Ishikawa (cell line): ENCODE results near the gene HSF5.

Source experiments
- EGR1 ChIP-seq: IDR thresholded peaks from 2 replicates; pipeline ENCODE4 v1.6.1; 2012
- REST ChIP-seq: IDR thresholded peaks from 2 replicates; pipeline ENCODE4 v1.6.1; 2012; ENCODE audit warnings: low read depth, mild to moderate bottlenecking

GRCh38 chr17:58412064-58412703 lies 76.0 kb downstream of the HSF5 start:
- TF ChIP-seq EGR1 = no peak
- TF ChIP-seq REST = no peak
